Measurements from ENCODE around the gene TRAPPC10. TPM values are rescaled to one million over a fixed set of nuclear protein-coding genes. Genes with fewer than 3 reads are reported as not detected.
"Not testable (repeated sequence)": the region's sequence is repeated elsewhere in the genome, so short reads cannot be mapped to it uniquely, and the experiment has no call there.

Gene TRAPPC10
- total and polyA plus RNA-seq, 2 of the 8 experiments (the other 6 are each of a cell fraction or from before 2014, with no cell fraction given), result 18.5 to 29.8 TPM

DNA sequence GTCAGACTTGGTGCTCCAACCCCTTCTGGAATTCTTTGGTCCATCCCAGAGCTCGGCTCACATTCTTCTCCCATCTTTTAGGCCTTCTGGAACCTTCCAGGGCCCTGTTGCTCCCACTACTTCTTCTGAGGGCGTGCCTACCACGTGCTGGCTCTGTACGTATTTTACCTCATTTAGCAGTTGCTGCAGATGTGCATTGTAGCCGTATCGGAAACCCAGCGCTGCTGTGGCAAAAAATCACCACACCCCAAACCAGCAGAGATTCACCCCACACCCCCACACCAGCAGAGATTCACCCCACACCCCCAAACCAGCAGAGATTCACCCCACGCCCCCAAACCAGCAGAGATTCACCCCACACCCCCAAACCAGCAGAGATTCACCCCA, 143.9 kb downstream of the TRAPPC10 start:
- H3K27ac ChIP-seq (ENCODE audit: low read depth, low read length); H3K36me3 ChIP-seq (ENCODE audit: control insufficient read depth in 2 of 4, insufficient read depth in 4 of 4, low read length in 3 of 4); H4K5ac ChIP-seq (ENCODE audit: insufficient read length, low read depth, low read length); H3K4me3 ChIP-seq (ENCODE audit: extremely low read depth in 1 of 4, insufficient read depth in 2 of 4, low read depth in 3 of 4, low read length in 4 of 4); H3K23me2 ChIP-seq (ENCODE audit: low read depth, low read length); H2BK12ac ChIP-seq (ENCODE audit: low read depth, low read length); H3K4me2 ChIP-seq (ENCODE audit: insufficient read depth in 1 of 2, low read depth in 2 of 2, low read length in 2 of 2); POLR2A ChIA-PET (ENCODE audit: partially characterized antibody); H4K20me1 ChIP-seq (replicated peaks in 1 of 2; ENCODE audit: control insufficient read depth in 1 of 2, insufficient read depth in 2 of 2, low read length in 2 of 2); H3K18ac ChIP-seq (ENCODE audit: extremely low read depth, low read length); H3K4ac ChIP-seq (replicated peaks; ENCODE audit: insufficient read length, low read depth, low read length); H2AK5ac ChIP-seq (ENCODE audit: low read depth, low read length); H3K27me3 ChIP-seq (replicated peaks in 1 of 4; ENCODE audit: control insufficient read depth in 3 of 4, extremely low read depth in 1 of 4, insufficient read depth in 3 of 4, low read length in 3 of 4); H2AFZ ChIP-seq (ENCODE audit: low read length); H2BK15ac ChIP-seq (ENCODE audit: low read length); H3K4me1 ChIP-seq (replicated peaks in 1 of 4; ENCODE audit: control insufficient read depth in 3 of 4, insufficient read depth in 4 of 4, low read length in 3 of 4); H3K23ac ChIP-seq (ENCODE audit: insufficient read length); H3K9ac ChIP-seq (replicated peaks in 1 of 4; ENCODE audit: extremely low read depth in 1 of 4, low read depth in 3 of 4, low read length in 3 of 4); H3K79me1 ChIP-seq (ENCODE audit: low read depth, low read length); H3K56ac ChIP-seq (replicated peaks; ENCODE audit: insufficient read length, low read depth, low read length); H3K14ac ChIP-seq (ENCODE audit: insufficient read length); H2BK5ac ChIP-seq (ENCODE audit: low read depth, low read length); H4K91ac ChIP-seq (replicated peaks; ENCODE audit: insufficient read length, low read length); H3K9me3 ChIP-seq (ENCODE audit: insufficient read depth in 2 of 2, low read depth in 1 of 2, low read length in 1 of 2); H4K8ac ChIP-seq (ENCODE audit: extremely low read depth, insufficient read depth, low read length); H2BK20ac ChIP-seq (ENCODE audit: low read length); H3K79me2 ChIP-seq (ENCODE audit: control insufficient read depth in 1 of 2, insufficient read depth in 2 of 2, low read length in 2 of 2); FAIRE-seq; DNase-seq (ENCODE audit: low read depth in 1 of 2, low spot score in 2 of 2); H2BK120ac ChIP-seq (replicated peaks; ENCODE audit: low read depth, low read length); CTCF ChIA-PET (ENCODE audit: partially characterized antibody): not testable (repeated sequence)
- WGBS, 2 experiments (ENCODE audit: extremely low coverage in 1 of 2, insufficient coverage in 1 of 2, insufficient read length in 1 of 2, insufficient replicate concordance in 2 of 2, low coverage in 1 of 2, low lambda C conversion rate in 2 of 2, missing lambda C conversion rate in 1 of 2), result no CpG with 5 or more reads among the region's 8 CpGs

Small RNA genes within 50 kb of the gene (small RNA-seq; reads per million reads assigned to genes)
- not detected for gene RNU6-1150P (ENCODE audit: insufficient read depth)

Other genes starting within 250 kb of the TRAPPC10 start
- 53.8 and 54.5 TPM in 2 replicates for gene CSTB, start 236.0 kb upstream of the TRAPPC10 start, total RNA-seq (2021; fragmentation: NEBNext Ultra II Directional; extraction: Animal tissue kit (Norgen Biotek cat#: 25700))
- gene CSTB, start 236.0 kb upstream of the TRAPPC10 start, polyA plus RNA-seq (2011; rRNA removed), result 63.1 and 64.1 TPM in 2 replicates
- 54.3 and 55.2 TPM in 2 replicates for gene RRP1, start 222.7 kb upstream of the TRAPPC10 start, total RNA-seq (2021; fragmentation: NEBNext Ultra II Directional; extraction: Animal tissue kit (Norgen Biotek cat#: 25700))
- 11.6 and 22.8 TPM in 2 replicates for gene RRP1, start 222.7 kb upstream of the TRAPPC10 start, polyA plus RNA-seq (2011; rRNA removed)
- gene AGPAT3, start 147.1 kb upstream of the TRAPPC10 start, total RNA-seq (2021; fragmentation: NEBNext Ultra II Directional; extraction: Animal tissue kit (Norgen Biotek cat#: 25700)), result 5.8 and 5.9 TPM in 2 replicates
- 6.7 and 7.3 TPM in 2 replicates for gene AGPAT3, start 147.1 kb upstream of the TRAPPC10 start, polyA plus RNA-seq (2011; rRNA removed)
- gene PWP2, start 95.1 kb downstream of the TRAPPC10 start, total RNA-seq (2021; fragmentation: NEBNext Ultra II Directional; extraction: Animal tissue kit (Norgen Biotek cat#: 25700)), result 6.7 and 11.8 TPM in 2 replicates
- 4.3 and 4.4 TPM in 2 replicates for gene PWP2, start 95.1 kb downstream of the TRAPPC10 start, polyA plus RNA-seq (2011; rRNA removed)
- gene GATD3, start 121.4 kb downstream of the TRAPPC10 start, total RNA-seq (2021; fragmentation: NEBNext Ultra II Directional; extraction: Animal tissue kit (Norgen Biotek cat#: 25700)), result 5.4 and 9.7 TPM in 2 replicates
- 17.9 and 24.8 TPM in 2 replicates for gene GATD3, start 121.4 kb downstream of the TRAPPC10 start, polyA plus RNA-seq (2011; rRNA removed)
- gene ICOSLG, start 228.6 kb downstream of the TRAPPC10 start, total RNA-seq (2021; fragmentation: NEBNext Ultra II Directional; extraction: Animal tissue kit (Norgen Biotek cat#: 25700)), result 5.5 and 6.7 TPM in 2 replicates
- 2.3 and 3.1 TPM in 2 replicates for gene ICOSLG, start 228.6 kb downstream of the TRAPPC10 start, polyA plus RNA-seq (2011; rRNA removed)
- not detected in 2 replicates for gene DNMT3L, start 249.6 kb downstream of the TRAPPC10 start, total RNA-seq (2021; fragmentation: NEBNext Ultra II Directional; extraction: Animal tissue kit (Norgen Biotek cat#: 25700))
- 0.06 and 0.30 TPM in 2 replicates for gene DNMT3L, start 249.6 kb downstream of the TRAPPC10 start, polyA plus RNA-seq (2011; rRNA removed)